ENCODE data around the gene CYP27C1. TPM values are rescaled to one million over a fixed set of nuclear protein-coding genes. Genes with fewer than 3 reads are reported as not detected.

The CYP27C1 gene
- total RNA-seq, 4 donors from 2014 or later, result 0.95 to 4.6 (median 1.6) TPM

DNA sequence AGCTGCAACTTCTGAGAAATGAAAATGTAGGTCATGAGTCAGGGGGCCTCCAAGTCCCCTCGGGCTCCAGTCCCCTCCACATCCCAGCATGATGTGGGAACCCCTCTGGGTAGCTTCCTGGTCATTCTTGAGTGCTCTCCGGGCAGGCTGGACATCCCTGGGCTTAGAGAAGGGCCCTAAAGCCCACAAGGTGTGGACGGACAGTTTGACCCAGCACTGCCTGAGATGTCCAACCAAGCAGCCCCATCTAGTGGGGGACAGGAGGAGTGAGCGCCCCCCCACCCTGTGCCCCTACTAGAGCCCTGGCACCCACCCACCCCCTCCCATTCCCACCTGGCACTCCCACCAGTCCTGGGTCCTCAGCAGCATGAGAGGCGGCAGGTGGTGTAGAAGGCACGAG, 46.0 kb downstream of the CYP27C1 start:
- H3K27ac ChIP-seq, result peak overlapping the region in 2 of 4 donors; percentile 82 to 91
- DNase-seq, result no peak

DNA sequence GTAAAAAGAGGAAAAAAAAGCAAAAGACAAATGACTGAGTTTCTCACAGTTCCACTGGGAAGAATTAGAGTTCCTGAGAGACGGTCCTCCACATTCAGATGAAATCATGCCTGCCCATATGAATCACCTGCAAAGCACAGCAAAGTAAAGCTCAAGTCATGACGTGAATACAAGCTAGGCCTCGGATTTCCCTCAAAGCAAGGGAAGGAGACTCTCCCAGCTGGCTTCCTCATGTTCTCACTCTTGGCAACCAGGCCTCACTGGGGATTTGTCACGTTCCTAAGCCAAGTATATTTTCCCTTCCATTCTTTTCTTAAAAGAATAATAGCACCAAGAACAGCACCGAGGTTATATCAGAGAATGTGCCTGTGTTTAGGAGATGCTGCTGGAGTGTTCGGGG, 47.0 kb downstream of the CYP27C1 start:
- 22 to 28% methylated on average over 6 of the region's 6 CpGs for WGBS, 2 donors
- DNase-seq, result no peak
- TF ChIP-seq, protein P1, sequence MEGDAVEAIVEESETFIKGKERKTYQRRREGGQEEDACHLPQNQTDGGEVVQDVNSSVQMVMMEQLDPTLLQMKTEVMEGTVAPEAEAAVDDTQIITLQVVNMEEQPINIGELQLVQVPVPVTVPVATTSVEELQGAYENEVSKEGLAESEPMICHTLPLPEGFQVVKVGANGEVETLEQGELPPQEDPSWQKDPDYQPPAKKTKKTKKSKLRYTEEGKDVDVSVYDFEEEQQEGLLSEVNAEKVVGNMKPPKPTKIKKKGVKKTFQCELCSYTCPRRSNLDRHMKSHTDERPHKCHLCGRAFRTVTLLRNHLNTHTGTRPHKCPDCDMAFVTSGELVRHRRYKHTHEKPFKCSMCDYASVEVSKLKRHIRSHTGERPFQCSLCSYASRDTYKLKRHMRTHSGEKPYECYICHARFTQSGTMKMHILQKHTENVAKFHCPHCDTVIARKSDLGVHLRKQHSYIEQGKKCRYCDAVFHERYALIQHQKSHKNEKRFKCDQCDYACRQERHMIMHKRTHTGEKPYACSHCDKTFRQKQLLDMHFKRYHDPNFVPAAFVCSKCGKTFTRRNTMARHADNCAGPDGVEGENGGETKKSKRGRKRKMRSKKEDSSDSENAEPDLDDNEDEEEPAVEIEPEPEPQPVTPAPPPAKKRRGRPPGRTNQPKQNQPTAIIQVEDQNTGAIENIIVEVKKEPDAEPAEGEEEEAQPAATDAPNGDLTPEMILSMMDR (IDR thresholded peaks at IDR 0.05), result no peak
- TF ChIP-seq POLR2A (IDR thresholded peaks at IDR 0.05), result no peak
- H3K4me1 ChIP-seq, result peaks cover 23 to 52% (median 40%) of the 10 kb centered on the region in 3 donors
- no peaks in the 10 kb centered on the region for H3K9me3 ChIP-seq
- H3K27me3 ChIP-seq, result no peaks in the 10 kb centered on the region
- intact Hi-C loops (cut with DNase I), result no loop called here
- no peak overlapping the region for H3K4me3 ChIP-seq
- no peaks in the 10 kb centered on the region for H3K36me3 ChIP-seq
- peak overlapping the region in 3 of 4 donors; percentile 21 to 42 (median 30) for H3K27ac ChIP-seq

More for the DNA sequence above, 46.0 kb downstream of the CYP27C1 start:
- H3K27me3 ChIP-seq, result no peaks in the 10 kb centered on the region
- no peaks in the 10 kb centered on the region for H3K9me3 ChIP-seq
- H3K36me3 ChIP-seq, result no peaks in the 10 kb centered on the region
- intact Hi-C loops (cut with DNase I), result no loop called here
- peaks cover 23 to 52% (median 40%) of the 10 kb centered on the region in 3 donors for H3K4me1 ChIP-seq
- TF ChIP-seq, protein P1 (IDR thresholded peaks at IDR 0.05), result peak in 1 of 6 experiments; percentile 21
- TF ChIP-seq POLR2A (IDR thresholded peaks at IDR 0.05), result no peak
- no peak overlapping the region for H3K4me3 ChIP-seq
- WGBS, 2 donors, result 49 to 81% methylated on average over 2 to 3 of the region's 6 CpGs

DNA sequence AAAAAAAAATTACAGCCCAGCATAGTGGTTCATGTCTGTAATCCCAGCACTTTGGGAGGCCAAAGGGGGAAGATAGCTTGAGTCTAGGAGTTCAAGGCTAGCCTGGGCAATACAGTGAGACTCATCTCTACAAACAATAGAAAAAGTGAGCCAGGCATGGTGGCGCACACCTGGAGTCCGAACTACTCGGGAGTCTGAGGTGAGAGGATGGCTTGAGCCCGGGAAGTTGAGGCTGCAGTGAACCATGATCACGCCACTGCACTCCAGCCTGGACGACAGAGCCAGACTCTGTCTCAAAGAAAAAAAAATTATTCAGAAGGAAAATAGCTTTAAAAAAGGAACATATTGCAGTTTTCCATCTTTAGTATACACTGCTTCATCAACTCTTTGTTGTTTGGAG, 47.8 kb downstream of the CYP27C1 start:
- DNase-seq, result no peak
- intact Hi-C loops (cut with DNase I), result no loop called here
- Histone ChIP-seq H3K4me3 (no peak overlapping the region), H3K27ac (no peak overlapping the region), H3K27me3 (no peaks in the 10 kb centered on the region), H3K9me3 (no peaks in the 10 kb centered on the region), H3K4me1 (peaks cover 23 to 49% (median 40%) of the 10 kb centered on the region in 3 donors), H3K36me3 (no peaks in the 10 kb centered on the region)
- 89 to 93% methylated on average over 6 of the region's 6 CpGs for WGBS, 2 donors
- TF ChIP-seq, protein P1 (IDR thresholded peaks at IDR 0.05), result no peak
- no peak for TF ChIP-seq POLR2A (IDR thresholded peaks at IDR 0.05)

DNA sequence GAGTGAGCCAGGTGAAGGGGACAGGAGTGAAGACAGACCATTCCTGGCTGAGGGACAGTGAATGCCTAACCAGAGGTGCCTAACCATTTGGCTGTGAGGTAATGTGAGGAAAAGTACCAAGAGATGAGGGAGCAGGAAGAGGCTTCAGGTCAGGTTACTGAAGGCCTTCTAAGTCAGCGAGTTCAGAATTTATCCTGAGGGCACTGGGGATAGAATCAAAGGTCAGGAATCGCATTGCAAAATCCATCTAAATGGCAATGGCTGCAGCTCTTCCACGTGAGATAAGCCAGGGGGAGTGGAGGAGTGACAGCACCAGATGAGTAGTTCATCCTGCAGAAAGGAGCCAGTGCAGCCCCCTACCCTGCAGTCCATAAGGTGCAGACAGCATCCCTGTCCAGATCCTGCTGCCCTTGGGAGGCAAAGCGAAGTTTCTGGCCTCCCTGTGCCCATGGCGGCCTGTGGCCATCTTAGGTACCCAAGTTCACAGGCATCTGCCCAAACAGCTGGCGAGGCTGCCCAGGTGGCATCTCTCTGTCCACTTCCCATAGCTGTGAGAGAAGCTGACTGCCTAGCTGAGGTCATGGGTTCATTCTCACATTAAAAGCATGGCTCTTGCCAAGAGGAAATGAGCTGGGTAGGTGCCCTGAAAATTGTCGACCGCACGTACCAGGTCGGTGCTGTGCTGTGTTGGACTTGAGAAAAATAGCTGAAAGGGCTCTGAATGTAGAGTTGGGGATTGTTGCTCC, 49.5 kb downstream of the CYP27C1 start:
- Histone ChIP-seq H3K36me3 (no peaks in the 10 kb centered on the region), H3K27me3 (no peaks in the 10 kb centered on the region), H3K27ac (no peak overlapping the region), H3K9me3 (no peaks in the 10 kb centered on the region), H3K4me1 (peaks cover 16 to 33% (median 31%) of the 10 kb centered on the region in 3 donors), H3K4me3 (no peak overlapping the region)
- DNase-seq, result no peak
- TF ChIP-seq POLR2A (IDR thresholded peaks at IDR 0.05), result no peak
- TF ChIP-seq, protein P1 (IDR thresholded peaks at IDR 0.05), result no peak
- intact Hi-C loops (cut with DNase I), result no loop called here
- WGBS, 2 donors, result 69 to 82% methylated on average over 5 to 7 of the region's 10 CpGs

DNA sequence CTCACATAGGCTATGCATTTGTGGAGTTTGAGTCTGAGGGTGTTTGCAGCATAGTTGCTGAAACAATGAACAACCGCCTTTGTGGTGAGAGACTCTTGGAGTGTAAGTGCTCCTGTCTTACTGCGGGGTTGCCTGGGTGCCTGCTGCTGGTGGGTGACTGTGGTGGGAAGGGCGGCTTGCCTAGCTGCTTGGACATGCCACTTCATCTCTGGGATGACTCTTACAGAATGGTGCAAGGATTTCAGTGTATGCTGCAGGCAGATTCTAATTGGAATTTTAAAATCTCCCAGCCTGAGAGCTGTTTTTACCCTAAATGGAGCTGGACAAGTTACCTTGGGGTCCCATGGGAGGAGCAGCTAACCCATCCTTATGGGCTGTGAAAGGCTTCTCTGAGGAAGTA, 50.1 kb downstream of the CYP27C1 start:
- Histone ChIP-seq H3K4me1 (peaks cover 10 to 28% (median 25%) of the 10 kb centered on the region in 3 donors), H3K4me3 (no peak overlapping the region), H3K36me3 (no peaks in the 10 kb centered on the region), H3K27ac (no peak overlapping the region), H3K9me3 (no peaks in the 10 kb centered on the region), H3K27me3 (no peaks in the 10 kb centered on the region)
- DNase-seq, result no peak
- intact Hi-C loops (cut with DNase I), result no loop called here
- 84 to 92% methylated on average over 2 to 3 of the region's 3 CpGs for WGBS, 2 donors
- TF ChIP-seq, protein P1 (IDR thresholded peaks at IDR 0.05), result no peak
- no peak for TF ChIP-seq POLR2A (IDR thresholded peaks at IDR 0.05)
